Right kidney (tissue), 1 donor: Measurements from ENCODE around the gene HNRNPC.
"Not testable (repeated sequence)": the region's sequence is repeated elsewhere in the genome, so short reads cannot be mapped to it uniquely, and the experiment has no call there.

Experiments
- DNase-seq: peaks from one replicate; pipeline ENCODE4 v3.0.0-alpha.2; 2016

Gene HNRNPC

DNA sequence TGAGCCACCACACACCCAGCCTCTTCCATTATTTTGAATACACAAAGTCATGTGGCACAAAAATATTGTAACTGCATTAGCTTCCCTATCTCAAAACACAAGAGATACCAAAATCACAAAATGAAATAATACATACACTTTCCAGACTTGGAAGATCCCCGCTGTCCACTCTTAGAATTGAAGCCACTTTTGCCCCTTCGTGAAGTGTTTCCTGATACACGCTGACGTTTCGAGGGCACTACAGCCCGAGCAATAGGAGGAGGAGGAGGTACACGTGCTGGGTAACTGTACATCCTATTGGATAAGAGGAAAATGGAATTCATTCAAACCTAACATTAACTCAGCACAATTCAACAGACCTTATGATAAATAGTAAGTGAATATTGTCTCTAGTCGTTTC, 56.4 kb downstream of the HNRNPC start:
- DNase-seq, result not testable (repeated sequence)

DNA sequence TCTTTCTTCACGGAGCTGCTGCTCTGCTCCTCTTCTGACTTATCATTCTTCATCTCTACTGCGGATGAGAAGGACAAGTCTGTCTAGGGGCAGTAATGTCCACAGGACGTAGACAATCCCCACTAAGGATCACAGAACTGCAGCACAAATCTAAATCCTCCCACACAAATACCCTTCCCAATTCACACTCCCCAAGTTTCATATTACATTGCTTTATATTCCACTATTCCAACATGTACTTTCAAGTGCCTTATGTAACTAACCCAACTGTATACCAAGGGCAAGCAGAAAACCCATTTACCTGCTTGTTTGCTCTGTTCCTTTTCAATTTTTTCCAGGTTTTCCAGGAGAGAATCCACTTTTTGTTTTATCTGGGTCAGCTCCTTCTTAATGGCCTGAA, 57.7 kb downstream of the HNRNPC start:
- no peak for DNase-seq

DNA sequence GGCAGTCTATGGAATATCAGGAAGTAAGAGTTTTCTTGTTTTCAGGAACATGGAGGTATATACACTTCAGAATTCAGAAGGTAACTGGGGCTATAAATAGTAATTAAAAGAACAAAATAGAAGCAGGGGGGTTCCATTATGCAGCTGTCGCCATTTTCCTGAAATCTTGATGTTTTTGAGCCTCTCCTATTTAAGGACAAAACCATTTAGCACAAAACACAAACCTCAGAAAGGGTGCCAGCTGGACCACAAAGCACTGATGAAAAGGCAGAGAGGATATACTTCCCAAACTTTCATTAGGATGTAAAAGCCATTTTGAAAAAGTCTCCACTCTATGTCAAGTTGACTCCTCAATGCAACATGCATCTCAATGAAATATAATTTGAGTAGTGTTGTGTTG, 59.2 kb downstream of the HNRNPC start:
- no peak for DNase-seq

- DNase-seq, result no peak
These were observed 60.1 kb downstream of the HNRNPC start for GRCh38 chr14:21209185-21209584.

- DNase-seq, result no peak
These were observed 60.7 kb downstream of the HNRNPC start for GRCh38 chr14:21208554-21208953.

DNA sequence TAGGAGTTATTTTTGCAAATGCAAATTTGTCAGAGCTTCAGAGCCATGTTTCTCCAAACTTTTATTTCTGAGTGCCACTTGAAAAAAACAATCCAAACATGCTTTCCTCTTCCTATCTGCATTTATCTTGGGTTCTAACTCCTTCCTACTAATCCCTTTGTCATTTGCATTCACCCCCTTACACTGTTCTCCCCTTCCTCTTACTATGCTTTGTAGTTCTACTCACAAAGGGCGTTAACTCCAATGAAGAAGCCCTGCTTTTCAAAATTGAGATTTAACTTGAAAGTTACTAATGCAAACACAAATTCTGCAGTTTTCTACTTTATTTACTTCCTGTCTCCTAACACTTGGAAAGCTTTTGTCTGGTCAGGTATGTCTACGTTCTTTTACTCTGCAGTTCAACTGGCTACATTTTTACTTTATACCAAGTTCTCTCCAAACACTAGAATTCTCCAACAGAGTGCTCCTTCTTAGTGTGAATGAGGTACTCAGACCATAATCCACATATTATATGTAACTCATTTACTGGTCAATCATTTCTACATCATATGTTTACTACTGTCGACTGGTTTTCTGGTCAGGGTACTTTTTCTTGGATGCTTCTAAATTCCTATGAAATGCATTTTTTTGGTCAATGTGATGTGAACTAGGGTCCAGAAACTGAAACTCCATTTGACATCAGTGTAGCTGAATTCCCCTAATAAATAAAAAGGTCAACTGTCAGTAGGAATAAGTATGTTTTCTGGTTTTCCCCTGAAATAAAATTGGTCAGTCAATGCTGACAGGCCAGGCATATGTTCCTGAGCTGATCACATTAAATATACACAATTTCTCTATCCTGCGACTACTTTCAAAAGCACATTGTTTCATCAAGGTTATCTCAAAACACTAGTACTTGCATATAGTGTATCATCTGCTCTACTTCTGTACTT, 62.2 kb downstream of the HNRNPC start:
- DNase-seq, result no peak

GRCh38 chr14:21205678-21206581, 63.3 kb downstream of the HNRNPC start:
- no peak for DNase-seq

DNA sequence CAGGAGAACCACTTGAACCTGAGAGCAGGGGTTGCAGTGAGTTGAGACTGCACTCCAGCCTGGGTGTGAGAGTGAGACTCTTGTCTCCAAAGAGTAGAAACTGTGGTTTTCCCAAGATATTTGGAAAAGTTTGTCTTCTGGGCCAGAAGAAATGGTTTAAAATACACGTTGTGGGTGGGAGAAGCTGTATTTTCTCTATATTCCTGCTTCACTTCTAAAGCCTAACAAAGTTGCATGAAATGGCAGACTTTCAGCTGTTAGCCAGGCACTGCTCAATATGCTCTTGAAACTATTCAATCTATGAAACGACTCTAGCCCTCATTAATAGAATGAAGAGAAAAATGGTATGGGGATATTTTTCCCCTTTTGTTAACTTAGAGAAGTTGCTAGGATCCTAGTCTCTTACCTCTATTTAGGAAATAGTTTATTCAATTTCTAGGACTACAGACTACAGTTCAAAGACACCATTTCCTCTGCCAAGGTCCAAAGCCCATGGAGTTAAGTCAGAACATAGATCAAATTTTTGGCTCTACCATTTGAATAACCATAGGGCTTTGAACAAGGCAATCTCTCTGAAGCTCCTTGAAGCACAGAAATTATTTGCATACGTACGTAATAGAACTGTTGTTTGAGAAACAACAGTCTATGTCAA, 64.1 kb downstream of the HNRNPC start:
- no peak for DNase-seq

GRCh38 chr14:21204167-21205025, 64.8 kb downstream of the HNRNPC start:
- DNase-seq, result no peak

- no peak for DNase-seq
These were observed 65.6 kb downstream of the HNRNPC start for GRCh38 chr14:21203470-21204166.

DNA sequence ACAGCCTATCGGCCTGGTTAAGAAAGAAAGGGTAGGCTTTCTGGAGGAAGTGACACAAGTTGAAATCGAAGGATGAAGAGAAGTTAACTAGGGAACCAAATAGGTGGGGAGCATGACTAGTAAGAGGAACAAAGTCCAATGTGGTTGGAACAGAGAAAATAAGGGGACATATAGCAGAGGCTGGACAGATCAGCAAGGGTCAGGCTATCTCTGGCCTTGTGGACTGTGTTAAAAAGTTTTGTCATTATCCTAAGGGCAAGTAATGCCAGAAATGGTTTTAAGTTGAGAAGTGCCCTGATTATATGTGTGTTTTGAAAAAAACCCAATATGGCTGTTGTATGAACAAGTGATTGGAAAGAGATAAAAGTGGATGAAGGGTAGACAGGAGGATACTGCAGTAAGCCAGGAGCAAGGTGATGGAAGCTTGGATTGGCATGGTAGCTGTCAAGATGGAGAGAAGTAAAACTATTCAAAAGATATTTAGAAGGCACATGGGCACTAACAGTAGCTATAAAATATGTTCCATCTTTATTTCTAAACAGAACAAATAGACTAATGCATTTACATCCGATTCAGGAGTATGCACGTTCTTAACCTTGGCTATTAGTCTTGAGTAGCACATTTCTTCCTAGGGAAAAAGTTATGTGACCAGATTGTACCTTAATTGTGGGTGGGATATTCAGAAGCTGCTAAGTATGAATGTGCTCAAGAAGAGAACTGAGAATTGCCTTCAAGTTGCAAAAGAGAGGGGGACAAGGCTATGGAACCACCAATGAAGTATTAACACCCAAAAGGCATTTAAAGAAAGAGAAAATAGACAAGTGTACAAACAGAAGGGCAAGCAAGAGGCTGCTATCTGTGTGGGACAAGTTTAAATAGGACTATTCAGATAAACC, 66.5 kb downstream of the HNRNPC start:
- DNase-seq, result no peak

- no peak for DNase-seq
These were observed 67.3 kb downstream of the HNRNPC start for GRCh38 chr14:21201732-21202462.

GRCh38 chr14:21200752-21201461, 68.3 kb downstream of the HNRNPC start:
- DNase-seq, result no peak

DNA sequence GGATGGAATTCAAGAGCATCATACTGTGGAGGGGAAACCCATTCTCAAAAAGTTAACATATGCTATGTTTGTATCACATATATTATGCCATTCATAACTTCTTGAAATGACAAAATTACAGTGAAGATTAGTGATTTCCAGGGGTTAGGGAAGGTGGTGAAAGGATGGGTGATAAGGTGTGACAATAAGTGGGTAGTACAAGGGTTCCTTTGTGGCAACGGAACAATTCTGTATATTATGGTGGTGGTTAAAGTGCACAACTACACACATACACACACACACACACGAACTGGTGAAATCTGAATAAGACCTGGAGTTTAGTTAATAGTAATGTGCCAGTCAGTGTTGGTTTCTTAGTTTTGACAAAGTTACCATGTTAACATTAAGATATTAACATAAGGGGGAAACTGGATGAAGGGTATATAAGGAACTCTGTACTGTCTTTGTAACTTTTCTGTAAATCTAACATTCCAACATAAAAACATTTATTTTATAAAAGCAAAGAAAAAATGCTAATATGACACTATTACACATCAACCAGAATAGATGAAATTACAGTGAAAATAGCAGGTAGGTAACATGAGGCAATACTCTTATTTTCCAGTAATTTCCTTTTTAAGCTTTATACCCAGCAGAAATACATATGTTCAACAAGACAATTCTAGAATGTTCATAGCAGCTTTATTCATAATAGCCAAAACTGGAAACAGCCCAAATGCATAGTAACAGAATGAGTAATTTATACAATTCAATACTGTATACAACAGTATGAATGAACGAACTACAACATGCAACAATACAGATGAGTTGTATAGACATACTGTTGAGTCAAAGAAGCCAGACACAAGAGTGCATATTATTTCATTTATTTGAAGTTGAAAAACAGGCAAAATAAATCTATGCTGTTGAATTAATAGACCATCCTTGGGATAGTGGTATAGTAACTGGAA, 69.4 kb downstream of the HNRNPC start:
- DNase-seq, result no peak

- DNase-seq, result no peak
These were observed 71.6 kb downstream of the HNRNPC start for GRCh38 chr14:21197418-21198205.

GRCh38 chr14:21194597-21194996, 74.6 kb downstream of the HNRNPC start:
- no peak for DNase-seq
